Measurements from ENCODE around the gene UFD1.

Gene UFD1

DNA sequence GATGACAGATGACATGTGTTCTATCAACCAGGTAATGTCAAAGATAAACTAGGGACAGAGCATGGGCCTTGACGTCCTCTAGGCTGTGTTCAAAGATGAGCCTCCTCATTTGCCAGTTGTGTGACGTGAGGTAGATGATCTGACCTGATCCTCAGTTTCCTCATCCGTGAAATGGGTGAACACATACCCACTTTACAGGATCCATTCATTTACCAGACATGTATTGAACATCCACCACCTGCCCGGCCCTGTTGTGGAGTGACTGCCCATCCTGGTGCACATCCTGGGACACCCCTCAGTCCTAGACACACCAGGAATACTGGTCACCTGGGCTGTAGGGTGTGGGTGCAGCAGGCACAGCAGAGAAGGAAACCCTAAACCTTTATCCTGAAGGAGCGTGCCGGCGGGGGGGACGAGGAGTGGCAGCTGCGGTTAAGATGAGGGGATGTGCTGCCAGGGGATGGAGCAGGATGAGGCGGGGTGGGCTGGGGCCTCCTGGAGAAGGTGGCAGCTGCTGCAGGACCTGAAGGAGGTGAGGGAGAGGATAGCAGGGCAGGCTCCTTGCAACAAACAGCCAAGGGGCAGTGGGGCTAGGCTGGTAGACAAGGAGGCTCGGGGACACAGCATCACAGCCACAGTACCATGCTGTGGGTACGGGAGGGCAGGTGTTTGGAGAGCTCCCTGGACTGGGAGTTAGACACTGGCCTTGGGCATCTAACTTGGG is 36.8 kb upstream of the UFD1 start:
- no peak for DNase-seq (ENCODE audit: low read depth)

- DNase-seq (ENCODE audit: low read depth), result peak; percentile 8
Observed at GRCh38 chr22:19514831-19515565, 36.0 kb upstream of the UFD1 start.

GRCh38 chr22:19513823-19514222 is 34.8 kb upstream of the UFD1 start:
- no peak for DNase-seq (ENCODE audit: low read depth)

GRCh38 chr22:19510919-19511341 is 31.9 kb upstream of the UFD1 start:
- no peak for DNase-seq (ENCODE audit: low read depth)

- no peak for DNase-seq (ENCODE audit: low read depth)
Observed at GRCh38 chr22:19509923-19510322, 30.9 kb upstream of the UFD1 start.

DNA sequence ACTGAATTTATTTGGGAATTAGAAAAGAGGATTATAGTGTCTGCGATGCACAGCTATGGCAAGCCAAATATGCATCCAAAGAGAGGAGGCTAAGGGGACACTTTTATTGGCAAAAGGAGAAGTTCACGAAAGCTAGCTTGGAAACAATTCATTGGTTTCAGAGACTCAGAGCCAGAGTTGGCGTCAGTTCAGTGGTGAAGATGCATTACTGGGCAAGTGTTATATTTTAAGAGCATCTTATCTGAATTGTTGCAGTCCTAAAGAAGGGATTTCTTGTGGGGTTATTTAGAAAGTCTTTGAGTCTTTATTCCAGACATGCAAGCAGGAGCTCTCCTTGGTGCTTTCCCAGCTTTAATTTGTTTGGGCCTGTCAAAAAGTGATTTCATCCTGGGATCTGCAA is 30.2 kb upstream of the UFD1 start:
- DNase-seq (ENCODE audit: low read depth), result no peak

DNA sequence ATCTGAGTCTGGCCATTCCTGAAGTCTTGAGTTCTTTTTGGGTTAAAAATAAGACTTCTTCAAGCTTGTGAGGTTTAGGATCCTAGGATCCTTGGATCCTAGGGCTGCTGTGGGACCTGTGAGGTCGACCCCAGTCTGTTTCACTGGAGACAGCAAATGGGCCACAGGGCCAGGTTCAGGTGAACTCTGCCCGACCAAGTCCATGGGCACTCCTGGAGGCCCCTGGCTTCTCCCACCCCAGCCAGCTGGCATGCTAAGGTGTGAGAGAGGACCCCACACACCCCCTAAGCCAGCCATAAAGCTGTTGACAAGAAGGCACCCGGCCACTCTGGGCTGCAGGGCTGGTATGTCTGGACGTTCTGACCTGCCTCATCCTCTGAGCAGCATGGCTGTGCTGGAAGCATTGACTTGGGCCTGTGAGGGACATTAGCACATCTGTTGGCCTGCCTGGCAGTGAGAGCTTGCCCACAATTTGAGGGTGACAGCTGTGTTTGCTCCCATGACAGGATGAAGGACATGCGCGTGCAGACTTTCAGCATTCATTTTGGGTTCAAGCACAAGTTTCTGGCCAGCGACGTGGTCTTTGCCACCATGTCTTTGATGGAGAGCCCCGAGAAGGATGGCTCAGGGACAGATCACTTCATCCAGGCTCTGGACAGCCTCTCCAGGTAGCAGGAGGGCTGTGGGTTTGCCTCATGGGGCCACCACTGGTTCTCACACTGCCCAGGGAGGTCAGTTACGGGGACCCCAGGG is 29.2 kb upstream of the UFD1 start:
- DNase-seq (ENCODE audit: low read depth), result no peak

DNA sequence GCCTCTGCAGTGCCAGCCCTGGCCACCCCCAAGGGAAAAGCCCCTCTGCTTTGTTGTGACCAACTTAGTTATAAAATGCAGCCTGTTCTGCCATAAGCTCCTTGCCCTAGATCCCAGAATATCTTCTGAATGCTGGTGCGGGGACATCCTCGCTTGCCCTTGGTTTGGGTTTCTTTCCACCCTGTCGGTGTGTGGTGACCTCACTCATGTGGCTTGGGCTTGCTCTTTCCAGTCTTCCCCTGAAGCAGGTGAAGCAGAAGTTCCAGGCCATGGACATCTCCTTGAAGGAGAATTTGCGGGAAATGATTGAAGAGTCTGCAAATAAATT is 28.5 kb upstream of the UFD1 start:
- DNase-seq (ENCODE audit: low read depth), result no peak

GRCh38 chr22:19506212-19506611 is 27.2 kb upstream of the UFD1 start:
- DNase-seq (ENCODE audit: low read depth), result no peak

- DNase-seq (ENCODE audit: low read depth), result no peak
Observed at GRCh38 chr22:19505735-19506126, 26.7 kb upstream of the UFD1 start.

- DNase-seq (ENCODE audit: low read depth), result no peak
Observed at GRCh38 chr22:19504900-19505734, 26.1 kb upstream of the UFD1 start.

GRCh38 chr22:19503869-19504268 is 24.9 kb upstream of the UFD1 start:
- no peak for DNase-seq (ENCODE audit: low read depth)

GRCh38 chr22:19503367-19503766 is 24.4 kb upstream of the UFD1 start:
- no peak for DNase-seq (ENCODE audit: low read depth)

GRCh38 chr22:19501897-19502447 is 23.0 kb upstream of the UFD1 start:
- no peak for DNase-seq (ENCODE audit: low read depth)

GRCh38 chr22:19499880-19500242 is 20.9 kb upstream of the UFD1 start:
- DNase-seq (ENCODE audit: low read depth), result no peak

DNA sequence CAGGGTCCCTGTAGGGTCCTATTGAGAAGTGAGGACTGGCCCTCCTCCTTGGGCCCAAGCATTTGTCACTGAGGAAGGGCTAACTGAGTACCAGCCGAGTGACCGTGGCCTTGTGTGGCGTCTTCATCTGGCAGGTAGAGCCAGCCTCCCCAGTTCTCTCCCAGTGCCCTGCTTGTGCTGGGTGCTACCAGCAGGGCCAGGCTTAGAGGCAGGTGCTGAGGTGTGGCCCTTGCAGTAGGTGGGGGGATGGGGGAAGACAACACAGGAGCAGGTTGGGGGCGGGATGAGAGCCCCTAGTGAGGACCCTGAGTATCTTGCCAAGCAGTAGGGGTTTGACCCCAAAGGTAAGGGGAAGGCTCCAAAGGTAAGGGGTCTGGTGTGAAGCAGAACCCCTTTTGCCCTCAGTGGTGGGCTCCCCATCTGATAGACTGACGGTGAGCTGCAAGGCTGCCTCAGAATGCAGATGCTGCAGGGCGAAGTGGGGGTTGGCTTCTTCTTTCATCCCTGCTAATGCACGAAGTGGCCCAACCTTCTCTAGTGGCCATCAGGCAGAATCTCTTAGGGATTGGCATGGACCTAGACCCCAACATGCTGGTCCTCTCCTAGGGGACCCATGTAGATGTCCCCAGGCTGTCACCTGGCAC is 20.4 kb upstream of the UFD1 start:
- no peak for DNase-seq (ENCODE audit: low read depth)

GRCh38 chr22:19498866-19499190 is 19.8 kb upstream of the UFD1 start:
- DNase-seq (ENCODE audit: low read depth), result no peak

GRCh38 chr22:19498154-19498865 is 19.3 kb upstream of the UFD1 start:
- no peak for DNase-seq (ENCODE audit: low read depth)

DNA sequence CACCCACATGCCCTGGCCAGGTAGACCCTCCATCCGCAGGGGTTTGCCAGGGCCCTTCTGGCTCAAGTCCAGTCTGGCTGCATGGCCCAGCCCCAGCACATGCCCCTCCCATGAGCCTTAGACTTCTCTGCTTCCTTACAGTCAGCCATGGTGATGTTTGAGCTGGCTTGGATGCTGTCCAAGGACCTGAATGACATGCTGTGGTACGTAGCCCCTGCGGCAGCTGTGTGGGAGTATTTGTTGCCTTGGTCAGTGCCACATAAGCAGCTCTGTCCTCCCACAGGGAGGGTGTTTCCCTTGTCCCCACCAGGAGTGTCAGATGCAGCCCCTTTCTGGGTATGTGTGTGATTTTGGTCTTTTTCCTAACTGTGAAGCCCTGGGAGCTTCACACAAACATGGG is 18.3 kb upstream of the UFD1 start:
- peak; percentile 83 for DNase-seq (ENCODE audit: low read depth)

DNA sequence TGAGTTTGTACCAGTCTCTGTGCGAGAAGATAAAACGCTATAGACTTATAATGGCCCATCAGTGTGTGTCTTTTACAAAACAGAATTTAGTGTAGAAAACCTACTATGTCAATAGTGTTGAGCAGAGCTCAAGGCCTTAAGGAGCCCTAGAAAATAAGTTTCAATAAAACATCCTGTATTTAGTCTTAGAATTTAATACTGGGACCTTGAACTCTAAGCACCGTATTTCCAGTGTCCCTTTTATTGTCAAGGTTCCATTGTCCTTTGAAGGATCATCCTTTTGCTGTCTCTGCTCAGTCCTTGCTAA is 17.3 kb upstream of the UFD1 start:
- DNase-seq (ENCODE audit: low read depth), result no peak
